HG02943 (cell line): ENCODE data around the gene HACD2.
"Not testable (repeated sequence)": the region's sequence is repeated elsewhere in the genome, so short reads cannot be mapped to it uniquely, and the experiment has no call there.

Experiments
- ATAC-seq: cut with Tn5 transposase; IDR thresholded peaks from one replicate; pipeline ENCODE4 v1.9.1; 2021; ENCODE audit warnings: mild to moderate bottlenecking, low read depth, moderate library complexity; ENCODE audit not compliant: unreplicated experiment

Gene HACD2

GRCh38 chr3:123611674-123612073 lies 26.8 kb upstream of the HACD2 start:
- not testable (repeated sequence) for ATAC-seq

GRCh38 chr3:123611082-123611481 lies 26.2 kb upstream of the HACD2 start:
- no peak for ATAC-seq

- no peak for ATAC-seq
These were observed 25.5 kb upstream of the HACD2 start for GRCh38 chr3:123610331-123610730.

GRCh38 chr3:123609063-123609462 lies 24.2 kb upstream of the HACD2 start:
- no peak for ATAC-seq

- no peak for ATAC-seq
These were observed 23.5 kb upstream of the HACD2 start for GRCh38 chr3:123608263-123608937.

GRCh38 chr3:123606527-123606926 lies 21.7 kb upstream of the HACD2 start:
- ATAC-seq: no peak

GRCh38 chr3:123605789-123606234 lies 21.0 kb upstream of the HACD2 start:
- ATAC-seq: no peak

- not testable (repeated sequence) for ATAC-seq
These were observed 18.3 kb upstream of the HACD2 start for GRCh38 chr3:123603153-123603552.

- no peak for ATAC-seq
These were observed 17.5 kb upstream of the HACD2 start for GRCh38 chr3:123602325-123602724.

- ATAC-seq: not testable (repeated sequence)
These were observed 16.0 kb upstream of the HACD2 start for GRCh38 chr3:123600863-123601262.

- ATAC-seq: no peak
These were observed 12.7 kb upstream of the HACD2 start for GRCh38 chr3:123597561-123597960.

GRCh38 chr3:123595396-123596180 lies 10.7 kb upstream of the HACD2 start:
- no peak for ATAC-seq

GRCh38 chr3:123593381-123593780 lies 8.5 kb upstream of the HACD2 start:
- ATAC-seq: no peak

- ATAC-seq: no peak
These were observed 6.0 kb upstream of the HACD2 start for GRCh38 chr3:123590685-123591450.

- no peak for ATAC-seq
These were observed 2.5 kb upstream of the HACD2 start for GRCh38 chr3:123587401-123587800.

- no peak for ATAC-seq
These were observed 2.1 kb upstream of the HACD2 start for GRCh38 chr3:123586968-123587367.

- ATAC-seq: no peak
These were observed 1.3 kb upstream of the HACD2 start for GRCh38 chr3:123586131-123586530.

- peak; percentile 33 for ATAC-seq
These were observed 417 bp downstream of the HACD2 start for GRCh38 chr3:123584284-123584987.

GRCh38 chr3:123583561-123583960 lies 1.3 kb downstream of the HACD2 start:
- ATAC-seq: no peak

- no peak for ATAC-seq
These were observed 2.5 kb downstream of the HACD2 start for GRCh38 chr3:123582315-123582714.

GRCh38 chr3:123576122-123576521 lies 8.7 kb downstream of the HACD2 start:
- ATAC-seq: no peak
